CD14-positive monocyte (primary cell): ENCODE results near the gene CDC42EP3. TPM values are rescaled to one million over a fixed set of nuclear protein-coding genes. Genes with fewer than 3 reads are reported as not detected.

Experiments used
- DNase-seq, 3 donors: peaks; one replicate each; pipeline ENCODE4 v3.0.0-alpha.2; 2011 to 2022
- H2AFZ ChIP-seq: 2 replicates; pipeline ENCODE4 v1.6.0; 2012; ENCODE audit warnings: mild to moderate bottlenecking, low read depth, low read length, inconsistent platforms; ENCODE audit not compliant: insufficient read depth, poor library complexity, severe bottlenecking
- H3K27ac ChIP-seq, 2 donors: 1 replicate in 1 of 2; 2 replicates in 1 of 2; pipeline ENCODE4 v1.5.1; 2012 to 2013; ENCODE audit warnings: low read length in 2 of 2, control low read depth in 1 of 2, inconsistent platforms in 1 of 2, low read depth in 1 of 2, mild to moderate bottlenecking in 1 of 2
- H3K27me3 ChIP-seq, 2 donors: one replicate each; pipeline versions ENCODE4 v1.6.0 to v1.6.1; 2011 to 2013; ENCODE audit warnings: low read length in 2 of 2; ENCODE audit not compliant: control insufficient read depth in 2 of 2, insufficient read depth in 2 of 2
- H3K36me3 ChIP-seq, 2 donors: replicated peaks in 1 of 2; 1 replicate in 1 of 2; 2 replicates in 1 of 2; pipeline versions ENCODE4 v1.5.1 to v1.6.1; 2012 to 2013; ENCODE audit warnings: low read length in 2 of 2, control low read depth in 1 of 2, inconsistent platforms in 1 of 2, mild to moderate bottlenecking in 1 of 2; ENCODE audit not compliant: insufficient read depth in 2 of 2, control insufficient read depth in 1 of 2
- H3K4me1 ChIP-seq, 2 donors: 1 replicate in 1 of 2; 2 replicates in 1 of 2; pipeline versions ENCODE4 v1.5.1 to v1.6.1; 2012 to 2013; ENCODE audit warnings: low read length in 2 of 2, control low read depth in 1 of 2, inconsistent platforms in 1 of 2, mild to moderate bottlenecking in 1 of 2, moderate library complexity in 1 of 2; ENCODE audit not compliant: insufficient read depth in 2 of 2, control insufficient read depth in 1 of 2
- H3K4me2 ChIP-seq: replicated peaks from 2 replicates; pipeline ENCODE3; 2012; ENCODE audit warnings: low read length, moderate library complexity, mild to moderate bottlenecking; ENCODE audit not compliant: poor library complexity, severe bottlenecking; ENCODE audit errors: extremely low read depth
- H3K4me3 ChIP-seq, 3 experiments: fragments of 200-600 bp in 1 of 3; sonication (generic) in 1 of 3; replicated peaks in 1 of 3; 1 replicate in 2 of 3; 2 replicates in 1 of 3; pipeline ENCODE4 v1.5.1; 2011 to 2013; ENCODE audit warnings: low read length in 3 of 3, mild to moderate bottlenecking in 3 of 3, control low read depth in 2 of 3, low read depth in 2 of 3, inconsistent platforms in 1 of 3, moderate library complexity in 1 of 3
- H3K79me2 ChIP-seq: 2 replicates; pipeline ENCODE4 v1.6.0; 2012; ENCODE audit warnings: mild to moderate bottlenecking, control low read depth, inconsistent platforms, low read length, moderate library complexity; ENCODE audit not compliant: insufficient read depth
- H3K9ac ChIP-seq: 2 replicates; pipeline ENCODE4 v1.6.0; 2017; ENCODE audit warnings: low read length, mild to moderate bottlenecking; ENCODE audit not compliant: insufficient read depth, poor library complexity, severe bottlenecking
- H3K9me3 ChIP-seq, 2 donors: replicated peaks in 1 of 2; 1 replicate in 1 of 2; 2 replicates in 1 of 2; pipeline versions ENCODE4 v1.5.1 to v1.6.1; 2012 to 2013; ENCODE audit warnings: low read length in 2 of 2, control low read depth in 1 of 2; ENCODE audit not compliant: control insufficient read depth in 1 of 2, insufficient read depth in 1 of 2
- H4K20me1 ChIP-seq: 2 replicates; pipeline ENCODE4 v1.6.0; 2012; ENCODE audit warnings: mild to moderate bottlenecking, low read length, control low read depth, moderate library complexity; ENCODE audit not compliant: insufficient read depth
- H3K27ac Mint-ChIP-seq, 7 donors: one replicate each; pipeline ENCODE4 v1.8.0; 2020; ENCODE audit warnings: mild to moderate bottlenecking in 7 of 7, mixed read lengths in 7 of 7, moderate library complexity in 6 of 7, inconsistent platforms in 2 of 7
- H3K27me3 Mint-ChIP-seq, 3 donors: one replicate each; pipeline ENCODE4 v1.8.0; 2021 to 2022; ENCODE audit warnings: low read depth in 3 of 3, mild to moderate bottlenecking in 3 of 3, mixed read lengths in 3 of 3, moderate library complexity in 3 of 3, inconsistent platforms in 1 of 3
- H3K36me3 Mint-ChIP-seq, 2 donors: one replicate each; pipeline ENCODE4 v1.8.0; 2020; ENCODE audit warnings: mixed read lengths in 2 of 2, inconsistent platforms in 1 of 2, mild to moderate bottlenecking in 1 of 2
- H3K4me1 Mint-ChIP-seq: one replicate; pipeline ENCODE4 v1.8.0; 2020; ENCODE audit warnings: mild to moderate bottlenecking, mixed read lengths
- H3K4me3 Mint-ChIP-seq, 2 donors: one replicate each; pipeline ENCODE4 v1.8.0; 2020; ENCODE audit warnings: mild to moderate bottlenecking in 2 of 2, mixed read lengths in 2 of 2, moderate library complexity in 1 of 2
- H3K9me3 Mint-ChIP-seq, 7 donors: one replicate each; pipeline ENCODE4 v1.8.0; 2020 to 2022; ENCODE audit warnings: mixed read lengths in 7 of 7, mild to moderate bottlenecking in 6 of 7, moderate library complexity in 6 of 7, inconsistent platforms in 2 of 7
- CTCF ChIP-seq: fragments of 200-600 bp; IDR thresholded peaks from one replicate; pipeline ENCODE4 v1.8.0; 2022; ENCODE audit warnings: antibody characterized with exemption, mild to moderate bottlenecking
- WGBS: methylation state at CpG from one replicate; pipeline ENCODE4 v1.1.5; 2013; ENCODE audit warnings: missing lambda C conversion rate; ENCODE audit not compliant: insufficient coverage; 5-methylcytosine and 5-hydroxymethylcytosine counted together
- intact Hi-C, 2 donors: fragments of 100-400 bp; cut with micrococcal nuclease; formaldehyde crosslinking; loops; one replicate each; pipeline versions ENCODE4 v1.15.0 to v1.15.1; 2023
- polyA plus RNA-seq, 3 donors: library from polyadenylated mRNA; depleted of rRNA in 1 of 3; unstranded in 2 of 3; stranded (reverse) in 1 of 3; fragments of 300-500 nt in 2 of 3; fragments of >200 nt in 1 of 3; fragmentation: Illumina TruSeq in 2 of 3; gene quantifications; 1 replicate in 2 of 3; 2 replicates in 1 of 3; pipeline ENCODE4 v1.2.3, GENCODE V29; 2012 to 2021

The CDC42EP3 gene
- polyA plus RNA-seq, 3 donors, result 179 to 272 (median 249) TPM

GRCh38 chr2:37711308-37711731 is 39.9 kb upstream of the CDC42EP3 start:
- no peak for DNase-seq
- intact Hi-C loops, result no loop called here
- Mint-ChIP-seq H3K4me3 (no peak overlapping the region), H3K36me3 (peaks cover 0 to 1% of the 10 kb centered on the region in 2 donors), H3K9me3 (peaks cover 1 to 16% (median 9%) of the 10 kb centered on the region in 7 donors), H3K27ac (peak overlapping the region in 4 of 7 donors; percentile 4 to 26 (median 15)), H3K27me3 (no peaks in the 10 kb centered on the region), H3K4me1 (peaks cover 60% of the 10 kb centered on the region)
- no peaks in the 10 kb centered on the region for H3K27me3 ChIP-seq
- H3K4me1 ChIP-seq, result peaks cover 51 to 60% of the 10 kb centered on the region in 2 donors
- H4K20me1 ChIP-seq, result no peaks in the 10 kb centered on the region
- WGBS, result 0% methylated on average over 1 of the region's 1 CpG
- peak overlapping the region; percentile 25 for H2AFZ ChIP-seq
- no peak overlapping the region for H3K9ac ChIP-seq
- H3K4me2 ChIP-seq, result no peak overlapping the region
- no peak for TF ChIP-seq CTCF
- peak overlapping the region in 1 of 2 donors; percentile 20 for H3K27ac ChIP-seq
- H3K36me3 ChIP-seq, result no peaks in the 10 kb centered on the region
- H3K4me3 ChIP-seq, result no peak overlapping the region
- peaks cover 0 to 7% of the 10 kb centered on the region in 2 donors for H3K9me3 ChIP-seq
- H3K79me2 ChIP-seq, result no peaks in the 10 kb centered on the region

GRCh38 chr2:37709111-37709510 is 37.7 kb upstream of the CDC42EP3 start:
- Mint-ChIP-seq H3K36me3 (no peaks in the 10 kb centered on the region), H3K9me3 (no peaks in the 10 kb centered on the region), H3K27me3 (no peaks in the 10 kb centered on the region), H3K4me3 (no peak overlapping the region), H3K4me1 (peaks cover 68% of the 10 kb centered on the region), H3K27ac (no peak overlapping the region)
- no peaks in the 10 kb centered on the region for H3K9me3 ChIP-seq
- intact Hi-C loops, result no loop called here
- H3K27me3 ChIP-seq, result no peaks in the 10 kb centered on the region
- no peak overlapping the region for H2AFZ ChIP-seq
- TF ChIP-seq CTCF, result no peak
- H3K4me1 ChIP-seq, result peaks cover 59 to 69% of the 10 kb centered on the region in 2 donors
- H4K20me1 ChIP-seq, result no peaks in the 10 kb centered on the region
- H3K9ac ChIP-seq, result no peak overlapping the region
- no peak overlapping the region for H3K27ac ChIP-seq
- H3K79me2 ChIP-seq, result no peaks in the 10 kb centered on the region
- no peaks in the 10 kb centered on the region for H3K36me3 ChIP-seq
- DNase-seq, result no peak
- no peak overlapping the region for H3K4me3 ChIP-seq
- no peak overlapping the region for H3K4me2 ChIP-seq
- 18% methylated on average over 1 of the region's 4 CpGs for WGBS
